Superior temporal gyrus (tissue), 1 donor: ENCODE measurements around the gene FUT3.

Experiments used
- DNase-seq: peaks from one replicate; pipeline ENCODE4 v3.0.0-alpha.2; 2016; ENCODE audit errors: extremely low spot score

FUT3 gene

DNA sequence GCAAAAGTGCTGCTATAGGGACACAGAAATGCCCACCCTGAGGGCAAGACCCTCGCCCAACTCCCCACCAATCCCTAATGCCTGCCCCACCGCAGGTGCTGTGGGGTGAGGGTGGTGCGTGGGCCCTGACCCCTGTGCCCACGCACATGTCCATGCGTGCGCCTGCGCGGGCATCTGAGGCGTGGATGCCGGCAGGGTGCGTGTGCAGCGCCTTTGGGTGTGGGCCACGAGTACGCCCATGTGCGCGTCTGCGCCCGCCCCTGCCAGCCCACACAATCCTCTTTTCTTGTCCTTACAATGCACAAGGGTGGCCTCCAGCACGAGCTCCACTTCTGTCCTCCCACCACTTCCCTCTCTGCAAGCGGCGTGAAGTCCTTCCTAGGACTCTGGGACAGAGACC is 26.1 kb downstream of the FUT3 start:
- DNase-seq, result peak; percentile 12

DNA sequence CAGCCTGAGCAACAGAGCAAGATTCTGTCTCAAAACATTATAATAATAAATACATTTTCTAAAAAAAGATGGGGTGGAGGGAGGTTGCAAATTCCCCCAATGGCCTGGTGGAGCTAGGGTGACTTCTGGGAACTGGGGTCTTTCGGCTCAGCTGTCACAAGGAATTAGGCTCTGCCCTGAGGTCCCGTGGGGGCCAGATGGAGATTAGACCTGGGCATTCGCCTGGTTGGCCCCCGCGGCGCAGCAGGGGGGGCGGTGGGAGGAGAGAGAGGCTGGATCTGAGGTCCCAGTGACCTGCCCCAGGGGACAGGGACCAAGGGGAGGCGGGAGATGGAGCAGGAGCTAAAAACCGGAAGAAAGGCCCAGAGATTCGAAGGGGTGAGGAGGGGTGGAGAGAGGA is 26.5 kb downstream of the FUT3 start:
- no peak for DNase-seq

DNA sequence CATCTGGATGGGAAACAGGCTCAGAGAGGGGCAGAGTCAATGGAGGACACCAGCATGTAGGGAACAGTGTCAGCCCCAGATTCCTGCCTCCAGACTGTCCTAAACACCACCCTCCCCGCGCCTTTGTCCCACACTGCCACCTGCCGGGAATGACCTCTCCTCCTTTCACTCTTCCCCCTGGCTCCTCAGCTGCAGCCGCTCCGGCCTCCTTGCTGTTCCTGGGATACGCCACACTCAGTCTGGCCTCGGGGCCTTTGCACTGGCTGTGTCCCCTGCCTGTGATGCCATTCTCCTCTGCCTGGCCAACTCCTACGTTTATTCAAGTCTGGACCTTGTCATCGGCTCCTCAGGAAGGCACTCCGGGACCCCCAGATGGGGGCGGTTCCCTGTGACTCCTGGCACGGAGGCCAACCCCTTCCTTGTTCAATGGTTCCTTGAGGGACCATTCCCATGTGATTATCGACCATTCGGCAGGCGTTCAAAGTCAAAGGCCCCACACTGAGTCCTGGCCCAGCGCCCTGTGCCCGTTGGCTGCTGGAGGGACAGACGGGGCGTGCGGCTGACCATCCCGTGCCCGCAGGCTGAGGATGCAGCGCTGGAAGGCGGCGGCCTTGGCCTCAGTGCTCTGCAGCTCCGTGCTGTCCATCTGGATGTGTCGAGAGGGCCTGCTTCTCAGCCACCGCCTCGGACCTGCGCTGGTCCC is 27.5 kb downstream of the FUT3 start:
- DNase-seq, result no peak

DNA sequence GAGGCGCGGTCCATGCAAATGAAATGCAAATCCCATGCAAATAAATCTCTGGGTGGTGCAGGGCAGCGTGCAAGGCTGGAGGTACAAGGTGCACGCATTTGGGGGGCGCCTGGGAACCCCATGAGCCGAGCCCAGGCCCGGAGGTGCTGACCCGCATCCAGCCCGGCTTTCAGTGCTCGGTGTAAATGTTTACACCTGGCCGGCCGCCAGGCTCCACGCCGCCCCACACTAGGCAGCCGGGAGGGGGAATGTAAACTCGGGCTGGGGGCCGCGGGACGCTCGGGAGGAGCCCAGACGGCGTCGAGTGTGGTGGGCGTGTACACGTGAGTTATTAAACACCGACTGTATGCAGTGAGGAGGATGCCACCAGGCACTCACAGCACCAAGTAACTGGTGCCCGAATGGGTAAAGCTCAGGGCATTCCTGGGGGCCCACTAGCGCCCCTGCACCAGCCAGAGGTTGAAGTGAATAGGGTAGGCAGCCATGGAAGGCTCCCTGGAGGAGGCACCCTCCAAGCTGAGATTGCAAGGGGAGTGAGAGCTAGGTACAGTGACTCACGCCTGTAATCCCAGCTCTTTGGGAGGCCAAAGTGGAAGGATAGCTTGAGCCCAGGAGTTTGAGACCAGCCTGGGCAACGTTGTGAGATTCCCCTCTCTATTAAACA is 28.9 kb downstream of the FUT3 start:
- no peak for DNase-seq

DNA sequence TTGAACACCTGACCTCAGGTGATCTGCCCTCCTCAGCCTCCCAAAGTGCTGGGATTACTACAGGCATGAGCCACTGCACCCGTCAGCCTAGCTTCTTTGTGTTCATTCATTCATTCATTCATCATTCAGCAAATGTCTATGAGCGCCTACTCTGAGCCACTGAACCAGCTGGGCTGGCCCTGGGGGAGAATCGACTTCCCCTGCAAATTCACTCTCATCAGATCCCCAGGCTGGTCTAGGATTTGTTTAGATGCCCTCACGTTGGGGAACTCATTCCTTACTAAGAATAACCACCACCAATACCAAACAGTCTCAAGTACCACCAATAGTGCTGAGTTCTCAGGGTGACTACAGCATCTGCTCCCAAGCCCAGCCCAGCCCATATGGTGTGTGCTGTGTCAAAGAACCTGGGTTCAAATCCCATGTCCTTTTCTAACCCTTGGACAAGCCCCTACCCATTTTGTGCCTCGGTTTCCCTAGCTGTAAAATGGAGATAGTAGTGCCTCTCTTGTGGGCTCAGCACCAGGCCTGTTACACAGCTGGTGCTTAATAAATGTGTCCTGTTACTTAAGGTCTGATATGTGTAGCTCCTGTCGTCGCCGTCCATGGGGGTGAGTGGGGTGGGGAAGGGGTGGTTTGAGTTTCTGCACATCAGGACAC is 29.6 kb downstream of the FUT3 start:
- no peak for DNase-seq

DNA sequence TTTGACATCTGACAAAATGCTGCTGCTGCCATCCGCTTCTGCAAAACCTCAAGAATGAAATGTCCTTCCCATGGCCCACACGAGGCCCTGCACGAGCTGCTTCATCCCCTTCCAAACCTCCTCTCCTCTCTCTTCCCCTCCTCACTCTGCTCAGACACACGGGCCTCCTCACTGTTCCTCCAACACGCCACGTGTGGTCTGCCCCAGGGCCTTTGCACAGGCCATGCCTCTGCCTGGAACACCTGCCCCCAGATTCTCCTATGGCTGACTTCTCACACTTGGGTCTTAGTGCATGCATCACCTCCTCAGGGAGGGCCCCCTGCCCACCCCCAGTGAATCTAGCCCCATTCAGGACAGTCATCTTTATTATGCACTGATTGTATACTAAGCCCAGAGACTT is 30.5 kb downstream of the FUT3 start:
- DNase-seq, result no peak

DNA sequence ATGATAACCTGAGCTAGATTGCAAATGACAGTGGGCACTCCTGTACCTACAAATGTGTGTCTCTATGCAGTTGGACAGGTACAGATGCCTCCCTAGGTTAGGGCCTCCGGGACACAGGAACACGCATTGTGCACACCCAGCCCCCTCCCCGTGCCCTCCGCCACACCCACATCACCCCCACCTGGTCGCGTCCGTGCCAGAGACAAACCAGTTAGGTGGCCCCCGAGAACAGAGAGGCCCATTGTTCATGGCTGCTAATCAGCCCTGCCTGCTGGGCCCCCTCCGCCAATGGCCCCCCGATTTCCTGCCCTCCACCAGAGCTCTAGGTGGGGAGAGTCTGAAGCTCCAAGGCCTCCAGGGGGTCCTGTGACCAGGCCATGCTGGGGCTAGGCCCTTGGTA is 32.7 kb downstream of the FUT3 start:
- DNase-seq, result no peak

DNA sequence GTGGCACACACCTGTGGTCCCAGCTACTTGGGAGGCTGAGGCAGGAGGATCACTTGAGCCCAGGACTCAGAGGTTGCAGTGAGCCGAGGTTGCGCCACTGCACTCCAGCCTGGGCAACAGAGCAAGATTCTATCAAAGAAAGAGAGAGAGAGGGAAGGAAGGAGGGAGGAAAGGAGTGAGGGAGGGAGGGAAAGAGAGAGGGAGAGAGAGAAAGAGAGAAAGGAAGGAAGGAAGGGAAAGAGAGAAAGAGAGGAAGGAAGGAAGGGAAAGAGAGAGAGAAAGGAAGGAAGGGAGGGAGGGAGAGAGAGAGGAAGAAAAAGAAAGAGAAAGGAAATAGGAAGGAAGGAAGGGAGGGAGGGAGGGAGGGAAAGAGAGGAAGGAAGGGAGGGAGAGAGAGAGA is 34.0 kb downstream of the FUT3 start:
- DNase-seq, result no peak

DNA sequence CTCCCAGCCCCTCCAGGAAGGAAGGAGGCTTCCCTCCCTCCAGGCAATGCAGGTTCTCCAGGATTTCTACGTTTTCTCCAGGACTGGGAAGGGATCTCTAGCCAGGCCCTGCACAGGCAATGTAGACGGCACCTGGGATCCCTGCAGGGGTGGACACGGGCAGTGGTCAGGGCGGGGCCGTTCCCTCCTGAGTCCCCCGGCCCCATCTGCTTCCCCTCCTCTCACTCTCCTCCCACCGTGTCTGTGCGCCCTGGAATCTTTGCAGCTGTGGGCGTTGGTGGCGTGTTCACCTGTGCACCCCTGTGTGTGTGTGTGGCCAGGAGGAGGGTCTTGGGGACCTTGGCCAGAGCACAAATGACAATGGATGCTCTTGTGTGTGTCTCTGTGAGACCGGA is 36.4 kb downstream of the FUT3 start:
- DNase-seq, result no peak

DNA sequence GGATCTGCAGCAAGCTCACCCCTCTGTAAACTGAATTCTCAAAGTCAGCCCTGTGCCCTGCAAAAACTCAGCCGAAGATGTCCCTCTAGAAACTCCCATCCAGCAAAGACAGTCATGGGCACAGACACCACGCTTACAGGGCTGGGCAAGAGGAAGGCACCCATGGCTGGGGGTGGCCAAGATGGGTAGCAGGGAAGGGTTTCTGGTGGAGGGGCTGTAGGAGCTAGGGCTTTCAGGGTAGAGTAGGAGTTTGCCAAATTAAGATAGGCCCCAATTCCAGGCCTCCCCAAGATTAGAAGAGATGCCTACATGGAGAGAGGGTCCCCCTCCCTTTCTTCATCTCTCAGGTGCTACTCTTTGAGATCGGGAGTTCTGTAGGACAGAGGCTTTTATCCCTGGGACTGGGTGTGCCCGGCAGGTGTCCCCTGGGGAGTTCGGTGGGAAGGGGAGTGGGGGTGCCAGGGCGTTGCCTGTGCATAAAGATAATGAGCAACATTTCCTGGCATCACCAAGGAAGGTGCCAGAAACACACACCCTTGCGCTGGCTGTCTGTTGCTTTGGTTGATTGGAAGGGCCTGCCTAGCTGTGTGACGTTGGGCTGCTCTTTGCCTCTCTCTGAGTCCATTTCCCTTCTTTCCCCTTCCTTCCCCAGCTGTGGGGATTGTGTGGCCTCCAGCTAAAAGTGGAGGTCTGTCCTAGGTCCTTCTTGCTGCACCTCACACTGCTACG is 37.0 kb downstream of the FUT3 start:
- no peak for DNase-seq

DNA sequence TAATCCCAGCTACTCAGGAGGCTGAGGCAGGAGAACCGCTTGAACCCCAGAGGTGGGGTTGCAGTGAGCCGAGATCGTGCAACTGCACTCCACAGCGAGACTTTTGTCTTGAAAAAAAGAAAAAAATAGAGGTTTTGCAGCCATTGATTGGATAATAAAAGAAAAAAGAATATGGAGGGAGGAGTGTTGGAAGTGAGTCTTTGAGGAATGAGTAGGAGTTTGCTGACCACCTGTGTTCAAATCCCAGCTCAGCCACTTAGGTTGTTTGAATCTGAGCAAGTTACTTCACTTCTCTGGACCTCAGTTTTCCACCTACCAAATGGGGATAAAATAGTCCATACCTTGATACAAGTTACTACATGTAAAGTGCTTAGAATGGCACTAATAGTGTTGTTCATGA is 40.1 kb downstream of the FUT3 start:
- DNase-seq, result no peak

DNA sequence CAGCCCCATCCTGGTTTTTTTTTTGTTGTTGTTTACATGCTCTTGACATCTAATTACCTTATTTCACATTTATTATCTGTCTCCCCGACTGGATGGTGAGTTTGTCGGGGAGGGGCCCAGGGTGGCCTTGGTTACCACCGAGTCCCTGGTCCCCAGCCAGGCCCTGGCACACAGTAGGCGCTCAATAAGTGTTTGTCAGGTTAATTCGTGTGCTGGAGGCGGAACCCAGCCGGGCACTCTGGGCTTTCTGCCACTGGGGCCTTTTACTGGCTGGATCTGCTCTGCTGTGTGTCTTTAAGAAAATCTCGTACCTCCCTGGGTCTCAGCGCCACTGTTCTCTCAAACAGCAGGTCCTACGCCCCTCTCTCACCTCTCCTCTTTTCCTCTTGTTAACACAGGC is 41.8 kb downstream of the FUT3 start:
- no peak for DNase-seq

DNA sequence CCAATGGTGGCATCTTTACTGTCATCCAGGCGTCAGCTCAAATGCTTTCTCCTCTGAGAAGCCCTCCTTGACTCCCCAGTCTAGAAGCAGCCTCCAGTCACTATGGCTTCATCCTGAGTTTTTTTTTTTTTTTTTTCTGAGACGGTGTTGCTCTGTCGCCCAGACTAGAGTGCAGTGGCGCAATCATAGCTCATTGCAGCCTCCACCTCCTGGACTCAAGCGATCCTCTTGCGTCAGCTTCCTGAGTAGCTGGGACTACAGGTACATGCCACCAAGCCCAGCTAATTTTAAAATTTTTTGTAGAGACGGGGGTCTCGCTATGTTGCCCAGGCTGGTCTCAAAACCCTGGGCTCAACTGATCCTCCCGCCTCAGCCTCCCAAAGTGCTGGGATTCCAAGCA is 42.2 kb downstream of the FUT3 start:
- no peak for DNase-seq

DNA sequence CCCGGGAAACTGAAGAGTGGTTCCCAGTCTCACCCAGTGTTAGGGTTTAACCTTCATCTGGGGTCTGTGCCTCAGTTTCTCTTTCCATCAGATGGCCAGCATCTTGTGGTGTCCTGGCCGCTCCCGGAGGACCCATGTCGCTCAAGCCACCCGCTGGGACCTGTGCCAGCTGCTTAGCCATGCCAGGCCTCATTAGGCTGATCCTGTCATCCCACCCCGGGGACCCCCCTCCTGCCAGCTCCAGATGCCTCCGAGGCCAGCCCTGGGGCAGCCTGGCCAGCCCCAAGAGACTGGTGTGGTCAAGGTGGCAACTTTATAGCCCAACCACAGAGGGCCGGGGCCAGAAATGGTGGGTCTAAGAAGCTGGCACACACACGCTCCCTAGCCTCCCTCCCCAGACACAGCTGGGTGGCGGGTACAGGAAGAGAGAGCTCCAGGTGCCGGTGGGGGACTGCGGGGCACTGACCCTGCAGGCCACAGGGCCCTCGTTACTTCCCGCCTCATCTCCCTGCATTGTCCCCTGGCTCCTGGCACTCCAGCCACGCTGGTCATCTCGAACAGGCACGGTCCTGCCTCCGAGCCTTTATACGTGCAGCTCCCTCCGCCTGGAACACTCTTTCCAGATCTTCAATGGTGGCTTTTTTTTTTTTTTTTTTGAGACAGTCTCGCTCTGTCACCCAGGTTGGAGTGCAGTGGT is 43.0 kb downstream of the FUT3 start:
- DNase-seq, result no peak

DNA sequence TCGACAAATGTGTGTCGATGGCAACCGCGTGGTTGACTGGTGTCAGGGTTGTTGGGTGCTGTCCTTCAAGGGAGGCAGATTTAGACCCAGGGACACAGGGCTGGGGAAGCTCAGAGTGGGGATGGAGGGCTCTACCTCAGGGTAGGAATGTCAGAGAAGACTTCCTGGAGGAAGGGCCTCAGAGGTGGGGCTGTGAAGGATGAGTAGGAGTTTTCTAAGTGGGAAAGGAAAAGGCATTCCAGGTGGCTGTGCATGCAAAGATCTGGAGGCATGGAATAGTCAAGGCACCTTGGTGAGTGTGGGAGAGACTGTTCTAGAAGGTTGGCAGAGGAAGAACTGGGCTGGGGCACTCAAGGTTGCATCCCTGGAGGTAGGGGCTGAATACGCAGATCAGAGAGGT is 44.3 kb downstream of the FUT3 start:
- no peak for DNase-seq

DNA sequence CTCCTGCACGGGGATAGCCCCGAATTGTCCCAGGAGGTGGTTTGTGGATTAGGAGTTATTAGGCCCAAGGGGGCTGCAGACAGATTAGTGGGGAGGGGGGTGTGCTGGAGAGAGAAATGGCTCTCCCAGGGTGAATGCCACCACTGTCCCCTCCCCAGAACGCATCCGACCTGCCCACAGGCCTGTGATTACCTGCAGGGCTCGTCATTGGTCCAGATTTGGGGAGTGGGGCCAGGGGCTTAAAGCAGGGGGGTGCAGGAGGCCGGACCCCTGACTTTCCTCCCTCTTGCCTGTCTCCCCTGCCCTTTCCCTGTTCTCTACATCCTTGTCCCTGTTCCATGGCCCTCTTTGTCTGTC is 45.1 kb downstream of the FUT3 start:
- no peak for DNase-seq

DNA sequence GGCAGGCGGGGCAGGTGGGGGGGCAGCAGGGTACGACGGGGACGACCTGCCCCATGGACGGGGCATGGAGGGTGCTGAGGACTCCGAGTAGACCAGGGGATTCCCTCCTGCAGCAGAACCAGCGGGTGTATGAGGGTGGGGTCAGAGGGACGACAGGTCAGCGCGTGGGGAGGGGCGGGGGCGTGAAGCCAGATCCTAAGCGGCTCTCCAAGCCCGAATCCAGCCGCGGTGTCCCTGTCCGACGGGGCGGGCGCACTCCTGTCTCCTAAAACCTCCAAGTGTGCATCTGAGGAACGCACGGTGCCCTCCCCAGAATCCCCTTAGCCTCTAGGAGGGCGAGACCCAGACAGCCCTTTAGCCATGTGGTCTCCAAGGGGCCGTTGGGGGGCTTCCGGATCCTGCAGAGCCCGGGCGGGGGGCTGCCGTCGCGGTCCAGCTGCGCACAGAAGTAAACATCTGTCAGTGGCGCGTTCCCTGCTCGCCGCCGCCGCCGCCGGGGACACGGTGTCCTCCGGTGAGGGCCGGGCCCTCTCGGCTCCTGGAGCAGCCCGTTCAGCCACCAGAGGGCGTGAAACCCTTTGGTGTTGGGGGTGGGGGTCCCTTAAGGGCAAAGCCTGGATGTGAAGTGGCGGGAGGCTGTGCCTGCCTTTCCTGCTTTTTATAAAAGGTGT is 45.7 kb downstream of the FUT3 start:
- peak; percentile 10 for DNase-seq

DNA sequence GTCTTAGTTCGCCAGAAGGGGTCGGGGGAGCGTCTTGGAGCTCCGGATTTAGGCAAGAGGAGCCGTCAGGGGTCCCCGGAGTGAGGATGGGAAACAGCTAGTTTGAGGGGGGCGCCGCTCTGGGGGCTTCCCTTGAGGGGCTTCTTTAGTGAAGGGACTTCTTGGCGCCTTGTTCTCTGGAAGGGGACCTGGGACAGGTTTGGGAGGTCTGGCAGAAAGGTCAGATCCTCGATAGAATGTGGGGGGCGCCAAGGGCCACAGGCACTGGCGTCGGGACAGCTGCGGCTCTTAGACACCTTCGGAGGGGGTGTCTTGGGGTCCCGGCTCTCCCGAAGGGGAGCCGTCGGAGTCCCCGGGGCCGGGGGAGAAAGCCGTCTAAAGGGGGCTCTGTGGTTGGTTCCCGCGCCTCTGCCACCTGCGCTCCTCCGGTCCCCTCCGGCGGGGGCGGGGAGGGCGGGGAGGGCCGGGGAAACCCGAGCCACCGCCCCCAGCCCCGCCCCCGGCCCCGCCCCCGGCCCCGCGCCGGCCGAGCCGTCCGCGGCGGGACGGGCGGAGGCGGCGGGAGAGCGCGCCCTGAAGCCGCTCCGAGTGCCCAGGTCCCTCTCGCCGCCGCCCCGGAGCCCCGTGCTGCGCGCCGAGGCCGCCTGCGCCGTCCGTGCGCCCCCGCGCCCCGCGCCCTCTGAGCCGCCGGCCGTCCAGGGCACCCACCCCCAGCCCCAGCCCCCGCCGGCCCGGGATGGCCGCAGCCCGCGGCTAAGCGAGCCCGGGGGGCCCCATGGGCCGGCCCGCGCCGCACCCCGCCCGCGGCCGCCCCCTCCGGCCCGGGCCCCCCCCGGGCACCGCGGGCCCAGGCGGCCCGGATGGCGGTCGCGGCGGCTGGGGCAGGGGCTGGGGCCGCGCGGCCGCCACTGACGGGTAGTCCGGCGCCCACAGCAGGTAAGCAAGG is 46.5 kb downstream of the FUT3 start, which contains the start of gene NRTN:
Gene NRTN, plus strand, starts transcription at position 552 of the 946 bp plus-strand sequence. CDS start 19,099 bp downstream, outside the sequence.
- no peak for DNase-seq

DNA sequence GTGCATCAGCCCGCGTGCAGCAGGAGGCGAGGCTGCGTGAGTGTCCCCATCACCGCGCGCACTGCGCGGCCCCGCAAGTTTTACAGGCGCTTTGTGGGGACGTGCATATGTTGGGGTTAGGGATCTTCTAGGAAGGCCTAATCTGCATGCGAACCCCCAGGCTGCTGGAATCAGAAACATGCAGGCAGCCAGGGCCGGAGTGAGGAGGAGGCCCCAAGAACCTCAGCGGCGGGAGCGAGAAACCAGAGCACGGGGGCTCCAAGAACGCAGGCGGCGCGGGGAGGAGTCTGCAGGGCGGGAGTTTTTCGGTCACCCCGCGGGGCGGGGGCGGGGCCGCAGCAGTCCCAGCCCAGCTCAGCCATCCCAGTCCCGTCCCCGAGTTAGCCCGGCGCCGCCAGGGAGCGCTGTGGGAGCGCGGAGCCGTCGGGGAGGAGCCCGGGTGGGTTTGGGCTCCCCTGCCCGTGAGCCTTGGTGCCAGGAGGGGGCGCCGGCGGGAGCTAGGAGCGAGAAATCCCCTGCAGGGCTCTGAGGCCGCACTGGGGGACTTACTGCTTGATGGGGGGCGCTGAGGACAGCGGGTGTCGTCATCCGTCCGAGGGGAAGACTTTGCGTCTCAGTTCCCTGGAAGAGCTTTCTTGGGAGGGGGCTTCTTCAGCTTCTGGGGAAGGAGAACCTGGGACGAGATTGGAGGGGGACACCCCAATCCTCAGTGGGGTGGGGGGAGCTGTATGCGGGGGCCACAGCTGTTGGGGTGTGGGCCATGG is 47.3 kb downstream of the FUT3 start:
- DNase-seq, result peak; percentile 15

DNA sequence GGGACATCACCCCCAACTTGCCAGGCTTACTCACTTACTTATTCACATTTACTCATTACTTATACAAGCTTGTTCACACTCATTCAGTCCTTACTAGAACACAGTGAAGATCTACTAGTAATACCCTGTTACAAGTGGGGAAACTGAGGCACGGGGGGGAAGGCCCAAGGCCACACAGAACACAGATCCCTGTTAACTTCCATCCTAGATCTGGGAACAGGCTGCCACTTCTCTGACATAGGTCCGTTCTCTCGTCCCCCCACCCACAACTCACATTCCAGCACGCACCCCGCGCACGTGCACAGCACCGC is 47.9 kb downstream of the FUT3 start:
- DNase-seq, result no peak
